GM12878 (cell line): ENCODE measurements around the gene PIK3C2B. TPM values are rescaled to one million over a fixed set of nuclear protein-coding genes. Genes with fewer than 3 reads are reported as not detected.

Experiments
- BCLAF1 ChIP-seq: fragments of 450-650 bp; IDR thresholded peaks from 2 replicates; pipeline ENCODE4 v1.6.1; 2017; ENCODE audit warnings: antibody characterized with exemption, mild to moderate bottlenecking, moderate library complexity
- BRCA1 ChIP-seq: IDR thresholded peaks from 2 replicates; pipeline ENCODE4 v1.6.1; 2011; ENCODE audit warnings: low read depth, low read length, improper control_type of control experiment
- CBX3 ChIP-seq: fragments of 200-600 bp; sonication (generic); IDR thresholded peaks from 2 replicates; pipeline ENCODE4 v1.6.1; 2016; ENCODE audit warnings: low read depth, borderline replicate concordance
- CEBPB ChIP-seq, 2 experiments: fragments of 150-350 bp in 1 of 2; IDR thresholded peaks; 2 replicates each; pipeline ENCODE4 v1.6.1; 2012 to 2014; ENCODE audit warnings: low read depth in 2 of 2, low read length in 2 of 2, borderline replicate concordance in 1 of 2, inconsistent platforms in 1 of 2
- DPF2 ChIP-seq: fragments of 450-650 bp; IDR thresholded peaks from 2 replicates; pipeline ENCODE4 v1.6.1; 2017; ENCODE audit warnings: mild to moderate bottlenecking
- EP300 ChIP-seq, 2 experiments: fragments of 150-350 bp in 1 of 2; IDR thresholded peaks; 2 replicates each; pipeline ENCODE4 v1.6.1; 2011 to 2012; ENCODE audit warnings: low read depth in 2 of 2, low read length in 2 of 2, borderline replicate concordance in 1 of 2, improper control_type of control experiment in 1 of 2, inconsistent platforms in 1 of 2; ENCODE audit not compliant: control insufficient read depth in 1 of 2
- ETV6 ChIP-seq, 2 experiments: fragments of 450-650 bp in 1 of 2; IDR thresholded peaks in 1 of 2; conservative IDR thresholded peaks in 1 of 2; 2 replicates each; pipeline ENCODE4 v1.6.1; 2014; ENCODE audit warnings: antibody characterized with exemption in 1 of 2, borderline replicate concordance in 1 of 2, low read depth in 1 of 2, mild to moderate bottlenecking in 1 of 2, moderate library complexity in 1 of 2
- HCFC1 ChIP-seq: fragments of 150-350 bp; IDR thresholded peaks from 2 replicates; pipeline ENCODE4 v1.6.1; 2014; ENCODE audit warnings: low read length
- IRF4 ChIP-seq: IDR thresholded peaks from 2 replicates; pipeline ENCODE4 v1.6.1; 2011; ENCODE audit warnings: low read depth, low read length
- LARP7 ChIP-seq: fragments of 450-650 bp; IDR thresholded peaks from 2 replicates; pipeline ENCODE4 v1.6.1; 2017; ENCODE audit warnings: mild to moderate bottlenecking
- NKRF ChIP-seq: fragments of 450-650 bp; conservative IDR thresholded peaks from 2 replicates; pipeline ENCODE4 v1.6.1; 2017; ENCODE audit warnings: mild to moderate bottlenecking, moderate library complexity
- NR2C1 ChIP-seq: fragments of 450-650 bp; IDR thresholded peaks from 2 replicates; pipeline ENCODE4 v1.6.1; 2017; ENCODE audit warnings: antibody characterized with exemption, mild to moderate bottlenecking, moderate library complexity
- RUNX3 ChIP-seq: IDR thresholded peaks from 2 replicates; pipeline ENCODE4 v1.6.1; 2012; ENCODE audit warnings: low read length, inconsistent platforms
- SMAD1 ChIP-seq: fragments of 450-650 bp; IDR thresholded peaks from 2 replicates; pipeline ENCODE4 v1.6.1; 2018; ENCODE audit warnings: mild to moderate bottlenecking, low read depth; ENCODE audit not compliant: partially characterized antibody
- SMAD5 ChIP-seq: IDR thresholded peaks from 2 replicates; pipeline ENCODE4 v1.6.1; 2016; ENCODE audit warnings: antibody characterized with exemption, low read depth
- SREBF1 ChIP-seq: IDR thresholded peaks from 2 replicates; pipeline ENCODE4 v1.6.1; 2012; ENCODE audit warnings: mild to moderate bottlenecking, low read length
- TAF1 ChIP-seq: IDR thresholded peaks from 2 replicates; pipeline ENCODE4 v1.6.1; 2011; ENCODE audit warnings: mild to moderate bottlenecking, low read depth, low read length, borderline replicate concordance
- polyA plus RNA-seq, 11 experiments: library from polyadenylated mRNA; depleted of rRNA in 4 of 11; unstranded in 6 of 11; stranded (reverse) in 5 of 11; fragments of >200 nt; fragmentation: Nextera tagmentation in 4 of 11; fragmentation: Illumina TruSeq in 1 of 11; extraction: Ambion mirVana in 4 of 11; extraction: Trizol in 1 of 11; gene quantifications; 1 replicate in 1 of 11; 2 replicates in 10 of 11; pipeline versions ENCODE4 v1.2.1 to v1.2.3, GENCODE V29; 2011 to 2016; ENCODE audit warnings: inconsistent platforms in 2 of 11, missing spikeins in 2 of 11, low read depth in 1 of 11
- total RNA-seq, 4 experiments: library from RNA; depleted of rRNA in 3 of 4; stranded (reverse); fragments of >200 nt in 3 of 4; fragmentation: Illumina TruSeq in 1 of 4; extraction: Trizol in 1 of 4; gene quantifications; 2 replicates each; pipeline versions ENCODE4 v1.2.1 to v1.2.3, GENCODE V29; 2013 to 2021
- TF ChIP-seq, protein P1 (sequence below): IDR thresholded peaks from 2 replicates; pipeline ENCODE4 v1.6.1; 2011; ENCODE audit warnings: borderline replicate concordance, low read depth, mild to moderate bottlenecking, moderate library complexity, low read length; ENCODE audit not compliant: insufficient read depth, poor library complexity, severe bottlenecking
- TF ChIP-seq, protein P2 (sequence below): fragments of 150-350 bp; IDR thresholded peaks from 2 replicates; pipeline ENCODE4 v1.6.1; 2014; ENCODE audit warnings: mild to moderate bottlenecking, low read depth, low read length
- TF ChIP-seq, protein P3 (sequence below): IDR thresholded peaks from 2 replicates; pipeline ENCODE4 v1.6.1; 2011; ENCODE audit warnings: low read depth, low read length, improper control_type of control experiment, borderline replicate concordance

PIK3C2B gene
- total and polyA plus RNA-seq, 10 of the 15 experiments (the other 5 are each of a cell fraction or from before 2014, with no cell fraction given) = 2.2 to 38.1 (median 11.4) TPM

GRCh38 chr1:204516180-204516879 is 21.7 kb upstream of the PIK3C2B start, which contains the start of gene MDM4 (continued):
- TF ChIP-seq, protein P1, sequence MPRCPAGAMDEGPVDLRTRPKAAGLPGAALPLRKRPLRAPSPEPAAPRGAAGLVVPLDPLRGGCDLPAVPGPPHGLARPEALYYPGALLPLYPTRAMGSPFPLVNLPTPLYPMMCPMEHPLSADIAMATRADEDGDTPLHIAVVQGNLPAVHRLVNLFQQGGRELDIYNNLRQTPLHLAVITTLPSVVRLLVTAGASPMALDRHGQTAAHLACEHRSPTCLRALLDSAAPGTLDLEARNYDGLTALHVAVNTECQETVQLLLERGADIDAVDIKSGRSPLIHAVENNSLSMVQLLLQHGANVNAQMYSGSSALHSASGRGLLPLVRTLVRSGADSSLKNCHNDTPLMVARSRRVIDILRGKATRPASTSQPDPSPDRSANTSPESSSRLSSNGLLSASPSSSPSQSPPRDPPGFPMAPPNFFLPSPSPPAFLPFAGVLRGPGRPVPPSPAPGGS = peak; percentile 61
- TF ChIP-seq HCFC1 = peak; percentile 43
- TF ChIP-seq LARP7 = no peak; the same call in 1 of the 2 replicates
- peak; percentile 82 for TF ChIP-seq DPF2
- no peak for TF ChIP-seq CEBPB (IDR thresholded peaks at IDR 0.05; ENCODE audit: borderline replicate concordance in 1 of 2, low read depth in 2 of 2, low read length in 2 of 2)
- peak; percentile 82; the same call in 1 of the 2 replicates for TF ChIP-seq SMAD5
- TF ChIP-seq SREBF1 = no peak
- TF ChIP-seq CBX3 = no peak
- TF ChIP-seq BRCA1 = no peak
- peak; percentile 80 for TF ChIP-seq RUNX3
- TF ChIP-seq SMAD1 = no peak
- TF ChIP-seq, protein P2, sequence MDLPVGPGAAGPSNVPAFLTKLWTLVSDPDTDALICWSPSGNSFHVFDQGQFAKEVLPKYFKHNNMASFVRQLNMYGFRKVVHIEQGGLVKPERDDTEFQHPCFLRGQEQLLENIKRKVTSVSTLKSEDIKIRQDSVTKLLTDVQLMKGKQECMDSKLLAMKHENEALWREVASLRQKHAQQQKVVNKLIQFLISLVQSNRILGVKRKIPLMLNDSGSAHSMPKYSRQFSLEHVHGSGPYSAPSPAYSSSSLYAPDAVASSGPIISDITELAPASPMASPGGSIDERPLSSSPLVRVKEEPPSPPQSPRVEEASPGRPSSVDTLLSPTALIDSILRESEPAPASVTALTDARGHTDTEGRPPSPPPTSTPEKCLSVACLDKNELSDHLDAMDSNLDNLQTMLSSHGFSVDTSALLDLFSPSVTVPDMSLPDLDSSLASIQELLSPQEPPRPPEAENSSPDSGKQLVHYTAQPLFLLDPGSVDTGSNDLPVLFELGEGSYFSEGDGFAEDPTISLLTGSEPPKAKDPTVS = no peak
- TF ChIP-seq, protein P3, sequence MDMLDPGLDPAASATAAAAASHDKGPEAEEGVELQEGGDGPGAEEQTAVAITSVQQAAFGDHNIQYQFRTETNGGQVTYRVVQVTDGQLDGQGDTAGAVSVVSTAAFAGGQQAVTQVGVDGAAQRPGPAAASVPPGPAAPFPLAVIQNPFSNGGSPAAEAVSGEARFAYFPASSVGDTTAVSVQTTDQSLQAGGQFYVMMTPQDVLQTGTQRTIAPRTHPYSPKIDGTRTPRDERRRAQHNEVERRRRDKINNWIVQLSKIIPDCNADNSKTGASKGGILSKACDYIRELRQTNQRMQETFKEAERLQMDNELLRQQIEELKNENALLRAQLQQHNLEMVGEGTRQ = no peak
- no peak for TF ChIP-seq IRF4
- peak; percentile 58; the same call in 1 of the 2 replicates for TF ChIP-seq NKRF
- TF ChIP-seq NR2C1 = peak; percentile 46
- TF ChIP-seq EP300 (IDR thresholded peaks at IDR 0.05; ENCODE audit: borderline replicate concordance in 1 of 2, control insufficient read depth in 1 of 2, low read depth in 2 of 2, low read length in 2 of 2) = peak in 1 of 2 experiments; percentile 70; a peak in 1 of 4 replicates
- TF ChIP-seq ETV6 (conservative IDR thresholded peaks at IDR 0.05 in 1 of 2, IDR thresholded peaks at IDR 0.05 in 1 of 2; ENCODE audit: borderline replicate concordance in 1 of 2, low read depth in 1 of 2) = peak in 1 of 2 experiments; percentile 86; a peak in 2 of 4 replicates
- TF ChIP-seq TAF1 = peak; percentile 89
- no peak; the same call in 1 of the 2 replicates for TF ChIP-seq BCLAF1
